Hematopoietic multipotent progenitor cell (in vitro differentiated cells): Measurements from ENCODE around the gene PAAF1. TPM values are rescaled to one million over a fixed set of nuclear protein-coding genes. Genes with fewer than 3 reads are reported as not detected.

ENCODE experiments used
- DNase-seq, 3 donors: peaks; one replicate each; pipeline ENCODE4 v3.0.0-alpha.2; 2011 to 2015; ENCODE audit warnings: low read depth in 2 of 3, low spot score in 2 of 3
- total RNA-seq: library from RNA; depleted of rRNA; stranded (reverse); fragments of >200 nt; gene quantifications from one replicate; pipeline ENCODE4 v1.2.3, GENCODE V29; 2012

The PAAF1 gene
- total RNA-seq, 1 donor, result 12.1 TPM

GRCh38 chr11:73942010-73942409 lies 65.2 kb downstream of the PAAF1 start:
- DNase-seq, result no peak

DNA sequence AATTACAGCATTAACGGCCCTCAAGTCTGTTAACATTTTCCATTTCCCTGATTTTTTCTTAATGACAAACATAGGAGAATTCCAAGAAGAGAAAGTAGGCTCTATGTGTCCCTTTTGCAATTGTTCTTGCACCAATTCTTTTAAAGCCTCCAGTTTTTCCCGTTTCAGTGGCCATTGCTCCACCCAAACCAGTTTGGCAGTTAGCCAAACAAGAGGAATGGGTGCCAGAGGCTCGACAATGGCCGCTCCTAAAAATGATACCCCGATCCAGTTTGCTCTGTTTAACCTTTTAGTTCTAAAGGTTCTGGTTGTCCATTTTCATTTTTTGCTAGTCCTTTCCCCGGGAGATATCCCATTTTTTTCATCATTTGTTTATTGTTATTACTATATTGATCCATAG lies 67.3 kb downstream of the PAAF1 start:
- DNase-seq, result no peak

- DNase-seq, result no peak
Measured at GRCh38 chr11:73944901-73945300, 68.1 kb downstream of the PAAF1 start.

GRCh38 chr11:73945396-73945795 lies 68.6 kb downstream of the PAAF1 start:
- DNase-seq, result no peak

DNA sequence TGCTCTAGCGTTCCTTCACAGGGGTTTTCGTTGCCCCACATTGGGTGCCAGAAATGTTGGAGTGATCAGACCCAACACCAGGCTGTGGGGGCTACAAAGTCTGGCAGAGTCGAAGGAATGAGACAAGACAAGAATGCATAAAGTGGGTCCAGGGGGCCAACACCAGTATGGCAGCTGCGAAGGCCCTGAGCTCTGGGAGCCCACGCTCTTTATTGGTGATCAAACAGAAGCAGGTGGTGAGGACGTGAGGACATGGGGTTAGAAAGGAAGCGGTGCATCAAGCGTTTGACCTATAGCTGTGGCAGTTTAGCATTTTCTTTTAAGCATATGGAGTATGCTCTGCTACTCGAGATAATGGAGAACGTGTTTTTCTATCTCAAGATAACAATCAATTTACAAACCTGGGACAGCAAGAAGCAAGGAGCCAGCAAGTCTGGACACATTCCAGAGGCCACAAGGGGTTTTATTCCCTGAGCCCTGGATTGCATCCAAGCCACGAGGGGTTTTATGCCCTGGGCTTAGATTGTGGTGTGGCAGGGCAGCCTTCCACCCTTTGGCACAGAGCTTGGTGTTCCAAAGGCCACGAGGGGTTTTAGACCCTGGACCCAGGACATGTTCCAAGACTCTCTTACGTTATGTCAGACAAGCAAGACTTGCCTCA lies 70.1 kb downstream of the PAAF1 start:
- DNase-seq, result no peak

- DNase-seq, result no peak
Measured at GRCh38 chr11:73949246-73949645, 72.4 kb downstream of the PAAF1 start.

DNA sequence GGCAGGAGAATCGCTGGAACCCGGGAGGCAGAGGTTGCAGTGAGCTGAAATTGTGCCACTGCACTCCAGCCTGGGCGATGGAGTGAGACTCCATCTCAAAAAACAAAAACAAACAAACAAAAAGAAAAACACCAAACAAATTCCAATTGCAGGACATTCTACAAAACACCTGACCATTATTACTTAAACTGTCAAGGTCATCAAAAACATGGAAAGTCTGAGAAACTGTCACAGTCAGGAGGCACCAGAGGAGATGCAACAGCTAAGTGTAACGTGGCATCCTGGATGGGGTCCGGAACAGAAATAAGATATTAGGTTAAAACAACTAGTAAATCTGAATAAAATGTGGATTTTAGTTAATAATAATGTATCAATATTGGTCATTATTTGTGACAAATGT lies 73.1 kb downstream of the PAAF1 start:
- DNase-seq, result no peak

- DNase-seq, result peak in 2 of 3 donors; percentile 38 to 63
Measured at GRCh38 chr11:73950869-73951710, 74.3 kb downstream of the PAAF1 start, which contains the start of gene DNAJB13. TSS of gene DNAJB13 (plus strand) at chr11:73951026. CDS start at chr11:73951070, 44 bp downstream.

GRCh38 chr11:73951797-73952196 lies 75.0 kb downstream of the PAAF1 start:
- no peak for DNase-seq

GRCh38 chr11:73956876-73957653 lies 80.3 kb downstream of the PAAF1 start:
- no peak for DNase-seq

DNA sequence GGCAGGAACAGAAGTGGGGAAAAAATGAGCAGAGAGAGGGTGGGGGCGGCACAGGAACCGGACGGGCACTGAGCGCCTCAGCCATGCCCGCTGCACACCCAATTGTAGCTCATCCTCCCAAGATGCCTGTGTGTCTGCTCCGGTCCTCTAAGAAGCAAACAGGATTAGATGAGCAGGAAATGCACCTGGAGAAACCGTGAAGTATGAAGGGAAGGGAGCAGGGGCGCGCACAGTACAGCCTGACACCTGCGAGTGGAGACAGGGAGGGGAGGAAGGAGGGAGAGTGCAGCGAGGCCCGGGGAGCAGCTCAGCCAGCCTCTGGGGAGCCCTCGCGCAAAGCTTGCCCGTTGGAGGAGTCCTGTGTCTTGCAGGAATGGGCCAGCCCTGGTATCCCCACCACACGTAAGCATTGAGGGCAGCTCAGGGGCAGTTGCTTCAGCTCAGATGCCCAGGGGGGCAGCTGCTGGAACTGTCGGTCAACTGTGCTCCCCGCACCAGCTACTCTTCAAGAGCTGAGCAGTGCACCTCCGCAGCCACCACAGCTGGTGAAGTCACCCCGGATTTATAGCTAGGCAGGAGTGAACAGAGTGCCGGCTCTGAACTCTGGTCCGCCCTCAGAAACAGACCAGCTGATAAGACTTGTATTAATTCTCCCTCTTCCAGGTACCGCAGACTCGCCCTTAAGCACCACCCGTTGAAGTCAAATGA lies 81.0 kb downstream of the PAAF1 start:
- DNase-seq, result no peak

- DNase-seq, result no peak
Measured at GRCh38 chr11:73958521-73959141, 81.8 kb downstream of the PAAF1 start.

- no peak for DNase-seq
Measured at GRCh38 chr11:73961321-73961720, 84.5 kb downstream of the PAAF1 start.

- no peak for DNase-seq
Measured at GRCh38 chr11:73962101-73962705, 85.4 kb downstream of the PAAF1 start.

GRCh38 chr11:73963861-73964260 lies 87.1 kb downstream of the PAAF1 start:
- no peak for DNase-seq

- no peak for DNase-seq
Measured at GRCh38 chr11:73965076-73965763, 88.4 kb downstream of the PAAF1 start.

DNA sequence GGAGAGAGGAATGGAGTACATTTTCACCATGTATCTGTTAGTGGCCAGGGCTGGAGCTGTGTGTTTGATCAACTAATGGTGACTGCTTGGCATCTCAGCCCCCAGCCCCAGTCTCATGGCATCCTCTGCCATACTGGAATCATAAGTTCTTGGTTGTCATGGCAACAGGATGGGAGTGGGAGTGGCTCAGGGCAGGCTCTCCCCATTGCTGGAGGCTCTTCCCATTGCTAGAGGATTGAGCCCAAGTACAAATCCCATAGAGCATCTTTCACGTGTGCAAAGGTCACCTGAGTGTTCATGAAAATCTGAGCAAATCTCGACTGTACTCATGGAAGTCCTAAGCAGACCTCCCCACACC lies 88.9 kb downstream of the PAAF1 start:
- no peak for DNase-seq

GRCh38 chr11:73968356-73968966 lies 91.7 kb downstream of the PAAF1 start:
- DNase-seq, result no peak

GRCh38 chr11:73969091-73969490 lies 92.3 kb downstream of the PAAF1 start:
- DNase-seq, result no peak
